ENCODE measurements around the gene MAGI2.

The MAGI2 gene

GRCh38 chr7:78164459-78164858 is 1289.0 kb downstream of the MAGI2 start:
- DNase-seq, result peak; percentile 41

DNA sequence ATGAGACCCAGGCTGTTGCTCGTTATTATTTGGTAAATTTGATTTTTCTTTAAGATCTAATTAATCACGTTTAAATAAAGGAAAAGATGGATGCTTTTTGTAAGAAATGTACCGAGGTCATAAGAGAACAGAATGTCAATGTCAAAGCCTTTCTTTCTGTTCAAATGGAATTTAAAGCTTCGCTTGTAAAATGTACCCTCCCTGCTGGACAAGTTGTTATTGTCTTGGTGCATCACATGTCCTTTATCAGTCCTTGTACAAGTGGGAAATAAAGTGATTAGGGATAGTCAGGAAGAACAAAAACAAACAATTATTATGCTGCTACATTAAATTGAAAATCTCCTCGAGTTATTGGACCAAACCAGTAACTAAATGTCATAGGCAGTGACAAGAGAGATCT is 1291.7 kb downstream of the MAGI2 start:
- DNase-seq, result no peak

GRCh38 chr7:78159545-78159944 is 1293.9 kb downstream of the MAGI2 start:
- DNase-seq, result no peak

DNA sequence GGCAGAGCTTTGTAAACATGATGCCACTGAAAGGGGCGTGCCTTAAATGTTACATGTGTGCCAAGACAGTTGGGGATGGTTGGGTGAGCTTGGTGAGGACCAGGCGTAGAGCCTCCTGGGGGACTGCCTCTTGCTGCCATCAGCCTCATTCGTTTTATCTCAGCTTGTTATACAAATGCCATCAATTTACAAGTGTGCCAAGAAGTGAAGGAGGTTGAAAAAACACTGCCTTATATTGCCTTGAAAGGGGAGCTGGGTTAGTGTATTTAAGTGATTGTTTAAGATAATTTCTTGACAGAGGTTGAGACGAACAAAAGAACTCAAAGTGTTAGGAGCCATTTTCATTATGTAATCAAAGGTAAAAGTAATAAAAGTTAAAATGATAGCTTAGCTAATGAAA is 1300.2 kb downstream of the MAGI2 start:
- DNase-seq, result no peak

- peak; percentile 69 for DNase-seq
Observed at GRCh38 chr7:78151229-78151628, 1302.2 kb downstream of the MAGI2 start.

DNA sequence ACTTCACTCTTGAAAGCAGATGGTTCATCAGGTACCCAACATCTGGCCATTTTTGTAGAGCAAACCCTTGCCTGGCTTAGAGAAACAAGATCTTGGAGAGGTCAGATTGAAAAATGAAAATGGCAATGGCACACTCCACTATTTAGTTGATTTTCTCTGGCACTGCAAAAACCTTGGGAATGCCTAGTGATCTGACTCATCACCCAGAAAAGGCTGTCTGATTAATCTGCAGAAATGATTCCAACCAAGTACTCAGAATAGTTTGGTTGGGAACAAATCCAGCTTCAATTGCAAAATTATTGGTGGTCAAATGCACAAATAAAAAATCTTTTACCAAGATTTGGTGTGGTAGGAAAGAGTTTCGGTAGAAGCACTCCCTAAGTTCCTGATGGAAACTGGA is 1303.7 kb downstream of the MAGI2 start:
- DNase-seq, result peak; percentile 87

DNA sequence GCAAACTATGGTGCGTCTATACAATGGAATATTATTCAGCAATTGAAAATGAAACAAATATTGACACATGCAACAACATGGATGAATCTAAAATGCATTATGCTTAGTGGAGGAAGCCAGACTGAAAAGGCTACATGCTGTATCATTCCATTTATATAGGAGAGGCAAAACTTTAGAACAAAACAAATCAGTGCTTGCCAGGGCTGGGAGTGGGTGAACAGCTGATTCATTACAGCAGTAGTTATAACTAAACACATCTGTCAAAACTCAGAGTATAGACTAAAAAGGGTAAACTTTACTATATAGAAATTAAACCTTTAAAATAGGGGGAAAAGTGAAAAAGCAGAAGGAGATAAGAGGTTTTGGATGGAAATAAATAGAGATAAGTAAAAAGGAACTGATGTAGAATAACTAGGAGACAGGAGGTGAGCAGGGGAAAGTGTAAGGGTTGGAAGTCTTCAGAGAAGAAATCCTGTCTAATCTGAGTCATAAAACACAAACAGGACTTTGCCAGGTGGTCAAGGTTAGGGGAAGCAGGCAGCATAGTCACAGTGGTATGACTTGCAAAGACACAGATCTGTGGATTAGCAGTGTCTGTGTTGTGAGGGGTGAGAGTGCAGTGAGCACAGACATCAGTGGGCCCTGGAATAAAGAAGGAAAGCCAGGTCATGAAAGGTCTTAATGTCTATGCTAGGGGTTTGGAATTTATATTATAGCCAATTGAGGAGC is 1305.1 kb downstream of the MAGI2 start:
- DNase-seq, result no peak

DNA sequence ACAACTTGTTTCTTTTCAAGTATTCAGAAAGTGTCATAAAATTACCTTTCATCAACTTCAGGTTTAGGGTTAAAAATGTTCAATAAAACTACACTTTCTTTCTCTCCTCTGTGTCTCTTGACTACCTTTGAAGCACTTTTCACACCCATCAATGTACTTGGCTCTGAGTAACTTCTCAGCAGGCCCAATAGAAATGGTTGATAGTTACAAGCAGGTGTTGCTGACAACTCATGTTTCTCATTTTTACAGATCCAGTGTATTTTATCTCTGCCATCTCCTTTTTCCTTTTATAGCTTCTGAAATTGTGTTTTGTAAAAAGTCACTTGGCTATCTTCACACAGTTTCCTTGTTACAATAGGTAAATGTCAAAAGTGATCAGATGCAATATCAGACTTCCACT is 1306.9 kb downstream of the MAGI2 start:
- DNase-seq, result no peak

DNA sequence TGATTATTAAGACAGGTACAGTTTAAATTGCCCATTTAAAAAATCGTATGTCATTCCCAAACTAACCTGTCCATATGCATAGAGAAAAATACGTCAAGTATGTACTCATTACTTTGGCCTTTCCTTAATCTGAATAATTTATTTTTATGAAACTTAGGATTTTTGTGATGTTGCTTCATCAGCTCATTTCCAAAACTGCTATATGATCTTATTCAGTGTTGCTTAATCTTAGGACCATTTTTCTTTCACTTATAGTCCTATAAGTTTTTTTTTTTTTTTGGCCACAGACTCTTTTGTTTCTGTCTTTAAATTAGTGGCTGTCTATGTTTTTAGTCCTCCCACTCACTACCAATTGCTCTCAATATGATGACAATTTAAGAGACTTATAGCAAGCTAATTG is 1309.8 kb downstream of the MAGI2 start:
- DNase-seq, result no peak

GRCh38 chr7:78141522-78142281 is 1311.8 kb downstream of the MAGI2 start:
- DNase-seq, result peak; percentile 80

DNA sequence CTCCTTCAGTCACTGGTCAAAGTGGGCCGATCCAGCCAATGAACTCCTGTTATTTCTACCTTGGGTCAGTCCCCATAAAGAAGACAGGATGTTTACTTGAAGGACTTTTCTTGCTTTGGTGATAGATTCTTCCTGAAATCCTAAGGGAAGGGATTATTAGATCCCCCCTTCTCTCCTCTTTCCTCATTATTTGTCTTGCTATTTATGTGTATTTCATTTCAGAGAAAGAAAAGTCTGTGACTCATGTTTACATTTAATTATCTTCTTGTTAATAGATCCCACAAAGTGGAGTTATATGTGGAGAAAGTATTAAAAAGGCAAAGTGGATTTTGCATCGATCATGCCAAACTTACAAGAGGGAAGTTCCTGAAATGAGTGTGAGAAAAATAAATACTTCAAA is 1313.4 kb downstream of the MAGI2 start:
- no peak for DNase-seq

DNA sequence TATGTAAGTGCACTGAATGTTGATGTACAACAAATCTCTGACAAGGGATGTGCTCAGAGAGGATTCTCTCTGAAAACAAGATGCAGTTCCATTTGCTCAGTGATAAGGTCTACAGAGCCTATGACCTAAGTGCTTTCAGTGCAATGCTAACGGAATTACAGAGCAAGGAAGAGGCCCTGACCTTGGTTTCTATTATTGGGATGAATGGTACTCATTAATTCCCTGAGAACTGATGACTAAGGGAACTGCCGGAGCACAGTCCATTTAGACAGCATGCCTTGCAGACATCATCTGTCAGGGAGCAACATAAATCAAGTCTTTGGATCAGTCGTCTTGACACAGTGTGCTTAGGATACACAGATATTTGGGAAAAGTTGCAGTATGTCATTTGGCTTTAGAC is 1314.1 kb downstream of the MAGI2 start:
- DNase-seq, result peak; percentile 88

DNA sequence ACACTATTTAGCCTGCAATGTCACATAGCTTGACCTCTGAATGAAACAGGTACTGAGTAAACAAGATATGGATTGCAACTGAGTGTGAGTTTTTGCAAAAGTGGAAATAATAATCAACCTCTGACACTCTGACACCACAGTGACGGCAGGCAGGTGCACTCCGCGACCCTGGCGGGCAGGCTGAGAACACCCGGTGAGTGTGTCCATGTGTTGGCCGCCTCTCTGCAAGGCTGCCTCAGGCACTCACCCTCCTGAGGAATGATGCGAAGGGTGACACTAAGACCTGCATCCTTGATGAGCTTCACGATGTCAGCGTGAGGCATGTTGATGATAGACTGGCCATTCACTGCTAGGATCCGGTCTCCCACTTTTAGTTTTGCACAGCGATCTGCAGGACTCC is 1318.7 kb downstream of the MAGI2 start:
- no peak for DNase-seq

DNA sequence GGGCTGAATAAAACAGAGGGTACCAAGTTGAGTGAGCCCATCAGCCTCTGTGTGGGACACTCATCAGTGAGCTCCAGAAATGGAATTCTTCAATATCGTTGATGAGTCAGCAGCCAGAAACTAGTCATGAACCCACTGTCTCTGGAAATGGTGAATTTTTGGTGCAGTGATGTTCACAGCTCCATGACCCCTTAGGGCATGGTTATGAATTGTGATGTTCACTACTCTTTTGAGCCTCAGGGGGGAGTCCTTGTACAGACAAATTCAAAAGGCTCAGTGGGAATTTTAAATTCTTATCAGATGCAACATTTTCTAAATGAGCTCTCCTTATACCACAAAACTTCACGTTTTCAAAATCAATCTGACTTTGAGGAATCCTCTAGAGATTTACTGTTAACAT is 1319.2 kb downstream of the MAGI2 start:
- peak; percentile 84 for DNase-seq

DNA sequence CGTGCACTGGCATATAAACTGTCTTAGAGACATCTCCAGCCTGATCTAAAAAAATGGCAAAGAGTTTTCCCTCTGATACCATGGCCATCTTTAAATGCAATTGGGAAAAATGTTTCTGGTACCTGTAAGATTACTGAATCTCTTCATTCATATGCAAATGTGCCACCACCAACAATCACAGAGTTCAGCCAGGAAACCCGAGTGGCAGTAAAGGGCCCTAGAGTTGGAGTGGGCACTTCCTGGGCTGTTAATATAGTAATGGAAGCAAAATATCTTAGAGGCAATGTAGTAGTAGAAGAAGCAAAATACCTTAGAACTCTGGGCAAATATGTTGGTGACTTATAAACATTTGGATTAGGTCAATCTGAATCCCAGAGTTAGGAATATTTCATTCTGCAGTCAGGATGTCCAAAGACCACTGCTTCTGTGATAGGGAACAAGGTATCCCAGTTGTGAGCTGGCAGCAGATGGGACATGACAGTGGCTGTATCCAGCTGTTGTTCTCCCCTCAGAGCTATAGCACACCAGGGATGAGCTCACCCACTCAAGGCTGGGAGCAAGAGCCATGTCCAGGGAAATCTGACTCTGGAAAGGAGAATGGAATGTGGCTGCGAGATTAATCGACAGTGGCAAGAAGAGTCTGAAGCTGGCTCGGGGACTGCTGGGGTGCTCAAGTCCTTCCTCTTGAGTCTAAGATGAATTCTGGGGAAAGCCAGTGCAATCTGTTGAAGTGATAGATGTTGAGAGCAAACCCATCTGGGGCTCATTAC is 1322.8 kb downstream of the MAGI2 start:
- no peak for DNase-seq

DNA sequence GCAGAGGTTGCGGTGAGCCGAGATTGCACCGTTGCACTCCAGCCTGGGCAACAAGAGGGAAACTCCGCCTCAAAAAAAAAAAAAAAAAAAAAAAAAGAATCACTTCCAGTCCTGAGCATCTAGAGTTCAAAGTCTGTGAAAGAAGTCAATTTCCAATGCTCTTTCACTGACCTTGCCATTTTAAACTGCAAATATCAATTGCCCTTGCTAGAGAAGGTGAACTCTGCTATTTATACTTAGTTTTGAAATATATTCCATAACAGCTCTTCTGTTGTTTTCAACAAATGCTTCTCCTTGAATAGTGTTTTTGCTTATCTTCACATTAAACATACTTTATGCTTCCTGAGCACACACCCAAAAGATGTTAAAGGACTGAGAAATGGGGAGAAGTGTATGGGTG is 1323.6 kb downstream of the MAGI2 start:
- DNase-seq, result no peak

DNA sequence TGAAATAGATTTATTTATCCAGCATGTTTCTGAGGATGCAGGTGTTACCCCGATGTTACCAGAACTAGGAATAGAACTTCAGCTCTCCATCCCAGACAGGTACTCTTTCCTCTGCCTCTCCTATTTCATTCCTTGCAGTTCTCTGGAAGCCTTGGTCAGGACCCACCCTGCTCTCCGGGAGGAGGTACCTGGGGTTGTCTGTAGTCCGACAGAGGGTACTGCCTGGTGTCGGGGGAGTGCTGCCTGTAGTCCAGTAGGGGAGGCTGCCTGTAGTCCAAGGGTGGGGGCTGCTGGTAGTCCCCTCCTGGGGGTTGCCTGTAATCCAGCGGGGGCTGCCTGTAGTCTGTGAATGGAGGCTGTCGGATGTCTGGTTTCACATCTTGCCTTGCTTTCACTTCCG is 1326.5 kb downstream of the MAGI2 start:
- no peak for DNase-seq

- peak; percentile 36 for DNase-seq
Observed at GRCh38 chr7:78125884-78126283, 1327.6 kb downstream of the MAGI2 start.

DNA sequence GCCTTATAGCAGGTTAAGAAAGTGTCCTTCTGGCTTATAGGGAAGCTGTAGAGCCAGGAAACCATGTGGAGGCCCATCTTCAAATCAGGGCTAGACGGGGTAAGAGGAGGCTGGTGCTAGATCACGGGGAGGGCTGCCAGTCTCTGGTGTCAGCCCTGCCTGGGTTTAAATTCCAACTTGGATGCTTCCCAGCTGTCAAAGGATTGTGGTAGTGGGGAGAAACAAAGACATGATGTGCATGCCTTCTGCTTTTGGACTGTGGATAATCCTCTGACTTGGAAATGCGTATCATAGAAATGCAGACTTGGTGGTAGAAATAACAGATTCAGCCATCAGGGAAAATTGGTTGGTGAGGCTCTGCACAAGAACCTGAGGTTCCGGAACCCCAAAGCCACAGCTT is 1329.3 kb downstream of the MAGI2 start:
- no peak for DNase-seq

DNA sequence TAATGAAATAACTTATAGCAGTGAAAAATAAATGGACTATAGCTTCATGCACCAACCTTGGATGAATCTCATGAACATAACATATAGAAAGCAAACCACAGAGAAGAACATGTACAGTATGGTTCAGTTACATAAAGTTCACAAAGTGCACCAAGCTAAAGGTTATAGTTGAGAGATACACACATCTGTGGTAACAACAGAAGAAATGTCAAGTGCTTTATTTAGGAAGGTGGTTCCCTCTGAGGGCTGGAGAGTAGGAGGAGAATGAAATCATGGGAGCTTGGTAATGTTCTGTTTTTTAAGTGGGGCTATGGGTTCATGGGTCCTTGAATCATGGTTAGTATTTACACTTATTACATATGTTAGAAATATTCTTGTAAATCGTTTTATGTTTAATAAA is 1331.6 kb downstream of the MAGI2 start:
- DNase-seq, result no peak

DNA sequence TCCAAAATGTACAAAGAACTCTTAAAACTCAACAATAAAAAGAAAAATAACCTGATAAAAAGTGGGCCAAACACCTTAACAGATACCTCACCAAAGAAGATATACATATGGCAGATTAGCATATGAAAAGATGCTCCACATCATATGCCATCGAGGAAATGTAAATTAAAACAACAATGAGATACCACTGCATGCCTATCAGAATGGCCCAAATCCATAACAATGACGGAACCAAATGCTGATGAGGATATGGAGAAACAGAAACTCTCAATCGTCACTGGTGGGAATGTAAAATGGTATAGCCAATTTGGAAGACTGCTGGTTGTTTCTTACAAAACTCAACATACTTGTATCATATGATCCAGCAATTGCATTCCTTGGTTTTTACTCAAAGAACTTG is 1335.0 kb downstream of the MAGI2 start:
- DNase-seq, result no peak

- DNase-seq, result no peak
Observed at GRCh38 chr7:78115876-78116275, 1337.6 kb downstream of the MAGI2 start.

DNA sequence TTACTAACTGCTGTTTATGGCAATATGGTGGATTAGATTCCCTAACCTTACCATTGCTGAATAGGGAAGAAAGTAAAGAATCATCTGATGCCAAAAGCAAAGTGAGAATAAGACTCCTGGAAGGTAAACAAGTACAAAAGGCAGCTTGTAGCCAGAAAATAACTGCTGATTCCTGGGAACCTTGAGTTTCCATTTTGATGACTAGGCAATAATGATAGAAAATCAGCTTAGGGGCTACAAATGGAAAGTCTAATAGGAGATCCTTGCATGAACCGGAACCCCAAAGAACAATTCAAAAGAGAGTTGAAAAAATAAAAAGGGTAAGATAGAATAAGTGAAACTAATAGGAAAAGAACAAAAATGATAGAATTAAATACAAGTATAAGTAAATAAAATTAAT is 1338.5 kb downstream of the MAGI2 start:
- no peak for DNase-seq

DNA sequence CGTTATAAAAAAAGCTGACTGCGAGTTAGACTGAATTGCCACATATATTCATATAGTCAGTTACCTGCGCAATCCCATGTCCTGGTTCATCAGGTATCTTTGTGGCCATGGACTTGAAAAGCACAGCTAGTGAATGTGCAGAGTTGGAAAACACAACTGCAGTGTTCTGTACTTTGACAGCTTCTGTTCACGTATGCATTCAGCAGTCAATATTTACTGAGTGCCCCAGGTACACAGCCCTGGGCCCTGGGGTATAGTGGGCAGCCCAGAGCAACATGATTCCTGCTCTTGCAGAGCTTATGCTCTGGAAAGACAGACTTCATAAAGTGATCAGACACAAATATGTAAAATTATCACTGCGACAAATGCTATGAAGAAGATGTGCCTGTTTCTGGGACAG is 1341.0 kb downstream of the MAGI2 start:
- no peak for DNase-seq
